OCI-LY3 (cell line): ENCODE results near the gene KCMF1.

Experiments used
- H2AFZ ChIP-seq: fragments of 200-600, 300-600 bp; shearing (Covaris generic); 2 replicates; pipeline ENCODE4 v1.6.0; 2014; ENCODE audit warnings: antibody characterized with exemption, low read depth, low read length
- H3K27ac ChIP-seq: fragments of 200-600, 300-600 bp; sonication (generic); 2 replicates; pipeline ENCODE4 v1.5.1; 2014; ENCODE audit warnings: mild to moderate bottlenecking, low read length, moderate library complexity, mixed read lengths
- H3K27me3 ChIP-seq: fragments of 200-600, 300-600 bp; sonication (generic); 2 replicates; pipeline ENCODE4 v1.6.1; 2014; ENCODE audit warnings: low read depth, low read length, mixed read lengths
- H3K36me3 ChIP-seq: fragments of 200-600, 300-600 bp; sonication (generic); replicated peaks from 2 replicates; pipeline ENCODE3; 2014; ENCODE audit warnings: low read depth, low read length, mixed read lengths
- H3K4me1 ChIP-seq: fragments of 300-600, 200-600 bp; sonication (generic); 2 replicates; pipeline ENCODE4 v1.6.1; 2014; ENCODE audit warnings: low read length, mixed read lengths
- H3K4me2 ChIP-seq: fragments of 200-600, 300-600 bp; sonication (generic); 2 replicates; pipeline ENCODE4 v1.6.1; 2014; ENCODE audit warnings: low read length, mixed read lengths
- H3K4me3 ChIP-seq: fragments of 300-600, 200-600 bp; sonication (generic); 2 replicates; pipeline ENCODE4 v1.5.1; 2014; ENCODE audit warnings: antibody characterized with exemption, mild to moderate bottlenecking, low read length, moderate library complexity
- H3K79me2 ChIP-seq: fragments of 300-600, 200-600 bp; shearing (Covaris generic); 2 replicates; pipeline ENCODE4 v1.6.1; 2014; ENCODE audit warnings: mild to moderate bottlenecking, low read length, mixed read lengths
- H3K9ac ChIP-seq: fragments of 300-600, 200-600 bp; shearing (Covaris generic); 2 replicates; pipeline ENCODE4 v1.6.0; 2014; ENCODE audit warnings: mild to moderate bottlenecking, low read length, moderate library complexity
- H3K9me3 ChIP-seq: fragments of 200-600, 300-600 bp; shearing (Covaris generic); 2 replicates; pipeline ENCODE4 v1.6.1; 2014; ENCODE audit warnings: low read length, mixed read lengths; ENCODE audit not compliant: insufficient read depth
- H4K20me1 ChIP-seq: fragments of 200-600, 300-600 bp; sonication (generic); 2 replicates; pipeline ENCODE4 v1.6.1; 2016; ENCODE audit warnings: low read length, mixed read lengths; ENCODE audit not compliant: insufficient read depth
- EZH2phosphoT487 ChIP-seq: fragments of 200-600 bp; shearing (Covaris generic); IDR thresholded peaks from 2 replicates; pipeline ENCODE4 v1.6.1; 2018; ENCODE audit warnings: antibody characterized with exemption, mixed run types, low read depth
- TF ChIP-seq, protein P1 (sequence below): fragments of 200-600, 300-600 bp; sonication (generic); IDR thresholded peaks from 2 replicates; pipeline ENCODE4 v1.5.1; 2014; ENCODE audit warnings: antibody characterized with exemption, low read length, low read depth

The KCMF1 gene

DNA sequence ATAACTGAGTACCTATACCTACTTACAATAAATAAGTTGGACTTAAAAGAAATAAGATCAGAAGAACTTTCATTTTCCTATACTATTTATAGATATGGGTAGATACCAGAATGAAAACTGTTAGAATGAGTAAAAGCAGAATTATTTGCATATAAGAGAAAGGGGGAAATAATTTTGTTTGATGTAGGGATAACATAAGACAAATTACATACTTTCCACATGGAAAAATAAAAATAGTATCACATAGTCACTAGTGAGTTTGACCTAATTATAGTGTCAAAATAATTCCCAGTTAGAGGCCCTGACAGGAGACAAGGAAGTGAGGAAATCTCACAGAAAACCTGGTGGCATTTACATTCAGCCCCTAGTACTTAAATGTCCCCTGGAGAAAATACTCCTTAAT, 28.6 kb downstream of the KCMF1 start:
- H4K20me1 ChIP-seq = peaks cover 65% of the 10 kb centered on the region
- H2AFZ ChIP-seq = no peak overlapping the region
- peaks cover 99% of the 10 kb centered on the region for H3K79me2 ChIP-seq
- H3K27ac ChIP-seq = peak overlapping the region; percentile 24
- 0 out of 2 replicates have a peak overlapping the region, but pooled peaks have one; percentile 27 for H3K4me3 ChIP-seq
- H3K27me3 ChIP-seq = no peaks in the 10 kb centered on the region
- H3K36me3 ChIP-seq = peaks cover 4% of the 10 kb centered on the region
- peak overlapping the region; percentile 60 for H3K4me2 ChIP-seq
- no peaks in the 10 kb centered on the region for H3K9me3 ChIP-seq
- H3K9ac ChIP-seq = no peak overlapping the region
- peaks cover 11% of the 10 kb centered on the region for H3K4me1 ChIP-seq
- TF ChIP-seq, protein P1, sequence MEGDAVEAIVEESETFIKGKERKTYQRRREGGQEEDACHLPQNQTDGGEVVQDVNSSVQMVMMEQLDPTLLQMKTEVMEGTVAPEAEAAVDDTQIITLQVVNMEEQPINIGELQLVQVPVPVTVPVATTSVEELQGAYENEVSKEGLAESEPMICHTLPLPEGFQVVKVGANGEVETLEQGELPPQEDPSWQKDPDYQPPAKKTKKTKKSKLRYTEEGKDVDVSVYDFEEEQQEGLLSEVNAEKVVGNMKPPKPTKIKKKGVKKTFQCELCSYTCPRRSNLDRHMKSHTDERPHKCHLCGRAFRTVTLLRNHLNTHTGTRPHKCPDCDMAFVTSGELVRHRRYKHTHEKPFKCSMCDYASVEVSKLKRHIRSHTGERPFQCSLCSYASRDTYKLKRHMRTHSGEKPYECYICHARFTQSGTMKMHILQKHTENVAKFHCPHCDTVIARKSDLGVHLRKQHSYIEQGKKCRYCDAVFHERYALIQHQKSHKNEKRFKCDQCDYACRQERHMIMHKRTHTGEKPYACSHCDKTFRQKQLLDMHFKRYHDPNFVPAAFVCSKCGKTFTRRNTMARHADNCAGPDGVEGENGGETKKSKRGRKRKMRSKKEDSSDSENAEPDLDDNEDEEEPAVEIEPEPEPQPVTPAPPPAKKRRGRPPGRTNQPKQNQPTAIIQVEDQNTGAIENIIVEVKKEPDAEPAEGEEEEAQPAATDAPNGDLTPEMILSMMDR = no peak
- TF ChIP-seq EZH2phosphoT487 = no peak

DNA sequence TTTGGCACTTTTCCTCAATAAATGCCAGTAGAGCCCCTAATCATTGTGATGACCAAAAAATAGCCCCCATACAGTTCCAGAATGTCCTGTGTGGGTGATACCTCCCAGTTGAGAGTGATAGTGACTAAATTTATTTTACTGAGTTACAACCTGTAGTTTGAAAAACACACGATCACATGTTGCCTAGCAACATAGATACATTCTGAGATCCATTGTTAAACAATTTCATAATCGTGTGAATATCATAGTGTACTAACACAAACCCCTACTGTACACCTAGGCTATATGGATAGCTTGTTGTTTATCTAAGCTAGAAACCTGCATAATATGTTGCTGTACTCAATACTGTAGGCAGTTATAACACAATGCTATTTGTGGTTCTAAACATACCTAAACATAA, 30.6 kb downstream of the KCMF1 start:
- Histone ChIP-seq H3K36me3 (peaks cover 6% of the 10 kb centered on the region), H3K9me3 (no peaks in the 10 kb centered on the region), H2AFZ (no peak overlapping the region), H3K4me2 (no peak overlapping the region), H3K4me1 (peaks cover 24% of the 10 kb centered on the region), H3K27ac (no peak overlapping the region), H4K20me1 (peaks cover 54% of the 10 kb centered on the region), H3K79me2 (peaks cover 99% of the 10 kb centered on the region), H3K27me3 (no peaks in the 10 kb centered on the region), H3K4me3 (no peak overlapping the region), H3K9ac (no peak overlapping the region)
- no peak for TF ChIP-seq EZH2phosphoT487
- TF ChIP-seq, protein P1 = no peak

DNA sequence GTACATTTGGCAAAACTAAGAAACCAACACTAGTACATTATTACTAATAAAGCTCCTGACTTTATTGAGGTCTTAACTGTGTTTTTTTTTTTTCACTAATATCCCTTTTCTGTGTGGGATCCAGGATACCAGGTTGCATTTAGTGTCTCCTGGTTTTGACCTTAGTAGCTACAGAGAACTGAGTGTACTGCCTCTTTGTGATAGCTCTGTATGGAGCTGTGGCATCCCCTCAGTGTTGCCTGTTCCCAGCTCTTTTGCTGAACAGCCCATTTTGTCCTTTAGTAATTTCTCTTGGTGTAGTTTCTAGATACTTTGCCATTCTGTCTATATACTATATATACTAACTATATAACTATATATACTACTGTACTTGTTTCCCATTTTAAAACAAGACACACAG, 31.6 kb downstream of the KCMF1 start:
- H3K27ac ChIP-seq = no peak overlapping the region
- H3K4me3 ChIP-seq = no peak overlapping the region
- H3K9me3 ChIP-seq = no peaks in the 10 kb centered on the region
- no peaks in the 10 kb centered on the region for H3K27me3 ChIP-seq
- peaks cover 25% of the 10 kb centered on the region for H3K4me1 ChIP-seq
- H3K36me3 ChIP-seq = peaks cover 11% of the 10 kb centered on the region
- H4K20me1 ChIP-seq = peaks cover 51% of the 10 kb centered on the region
- no peak overlapping the region for H2AFZ ChIP-seq
- H3K79me2 ChIP-seq = peaks cover 99% of the 10 kb centered on the region
- no peak for TF ChIP-seq EZH2phosphoT487
- H3K9ac ChIP-seq = no peak overlapping the region
- H3K4me2 ChIP-seq = no peak overlapping the region

DNA sequence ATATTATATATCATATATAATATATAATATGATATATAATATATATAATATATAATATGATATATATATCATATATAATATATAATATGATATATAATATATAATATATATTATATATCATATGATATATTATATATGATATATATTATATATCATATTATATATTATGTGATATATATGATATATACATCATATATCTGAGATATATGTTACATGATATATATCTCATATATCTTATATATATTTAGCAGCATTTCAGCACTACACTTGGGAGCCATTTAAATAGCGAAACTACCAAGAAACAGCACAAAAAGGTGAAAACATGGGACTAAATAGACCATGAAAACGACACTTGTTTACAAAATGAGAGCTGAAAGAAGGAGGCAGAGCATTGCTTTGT, 37.3 kb downstream of the KCMF1 start:
- Histone ChIP-seq H3K9ac (no peak overlapping the region), H3K36me3 (peaks cover 25% of the 10 kb centered on the region), H3K4me2 (peak overlapping the region; percentile 15; the same call in 1 of the 2 replicates), H4K20me1 (peaks cover 63% of the 10 kb centered on the region), H3K4me3 (no peak overlapping the region), H3K9me3 (no peaks in the 10 kb centered on the region), H2AFZ (no peak overlapping the region), H3K27me3 (no peaks in the 10 kb centered on the region), H3K79me2 (peaks cover 98% of the 10 kb centered on the region), H3K4me1 (peaks cover 52% of the 10 kb centered on the region), H3K27ac (peak overlapping the region; percentile 56; the same call in 1 of the 2 replicates)
- TF ChIP-seq, protein P1 = no peak
- TF ChIP-seq EZH2phosphoT487 = no peak
